ENCODE measurements around the gene SMCR8. TPM values are rescaled to one million over a fixed set of nuclear protein-coding genes. Genes with fewer than 3 reads are reported as not detected.

SMCR8 gene
- total and polyA plus RNA-seq, 2 of the 4 experiments (the other 2 are of a cell fraction): 7.1 to 10.9 TPM

- ChIA-PET POLR2A (ENCODE audit: unreplicated experiment) (no interaction called here), CTCF (no interaction called here)
- intact Hi-C loops (cut with micrococcal nuclease): no loop called here
- Histone ChIP-seq H3K27ac (ENCODE audit: insufficient read depth, low read length) (no peak overlapping the region), H3K56ac (ENCODE audit: extremely low read depth, insufficient read depth, low read length) (no peak overlapping the region), H2AK5ac (ENCODE audit: low read depth, low read length) (no peak overlapping the region), H2BK5ac (ENCODE audit: low read depth, low read length, poor library complexity, severe bottlenecking) (no peak overlapping the region), H3K18ac (ENCODE audit: low read depth, low read length) (no peak overlapping the region), H3K9me1 (ENCODE audit: insufficient read depth, low read length) (peaks cover 9% of the 10 kb centered on the region; the same call in 1 of the 2 replicates), H3K4me3 (ENCODE audit: insufficient read depth, low read depth, low read length) (no peak overlapping the region), H2BK20ac (ENCODE audit: low read depth, low read length) (no peak overlapping the region), H2AFZ (replicated peaks; ENCODE audit: low read length, poor library complexity) (no peak overlapping the region), H3K79me1 (ENCODE audit: low read depth in 1 of 2, low read length in 2 of 2) (peaks cover 7 to 19% of the 10 kb centered on the region in 2 experiments), H3K4me2 (ENCODE audit: low read depth, low read length) (no peak overlapping the region), H4K91ac (ENCODE audit: insufficient read depth, low read depth, low read length) (no peak overlapping the region), H4K20me1 (ENCODE audit: insufficient read depth, low read length) (no peaks in the 10 kb centered on the region; the same call in 1 of the 2 replicates), H2AK9ac (replicated peaks; ENCODE audit: low read depth, low read length, poor library complexity) (no peak overlapping the region), H3K4me1 (ENCODE audit: control insufficient read depth, insufficient read depth, low read length) (peaks cover 6% of the 10 kb centered on the region; the same call in 1 of the 2 replicates), H2BK120ac (ENCODE audit: low read depth, low read length) (no peak overlapping the region), H3K27me3 (ENCODE audit: control insufficient read depth, insufficient read depth, low read length) (no peaks in the 10 kb centered on the region), H3K14ac (replicated peaks; ENCODE audit: low read depth, low read length) (no peak overlapping the region), H2BK15ac (ENCODE audit: low read depth, low read length) (no peak overlapping the region), H3K36me3 (ENCODE audit: control insufficient read depth, insufficient read depth, low read length) (peaks cover 57% of the 10 kb centered on the region), H4K8ac (ENCODE audit: low read depth in 2 of 2, low read length in 2 of 2) (no peak overlapping the region), H3K23ac (ENCODE audit: low read depth, low read length) (no peak overlapping the region), H3K9me3 (ENCODE audit: control insufficient read depth, insufficient read depth, low read length) (no peaks in the 10 kb centered on the region), H3K9ac (ENCODE audit: low read depth, low read length) (no peak overlapping the region), H3K4ac (ENCODE audit: low read depth, low read length) (no peak overlapping the region), H4K5ac (ENCODE audit: low read depth, low read length) (no peak overlapping the region)
- dilution Hi-C loops (cut with HindIII; ENCODE audit: low sequenced_read_pairs, unreplicated experiment): no loop called here
- WGBS, 2 experiments (ENCODE audit: extremely low coverage in 2 of 2, insufficient read length in 1 of 2): no CpG with 5 or more reads among the region's 6 CpGs
- BruUV-seq (replicated peaks): no TSS peak
- TF ChIP-seq NFE2L2 (IDR thresholded peaks at IDR 0.05; ENCODE audit: low read depth, low read length) (no peak), RFX5 (IDR thresholded peaks at IDR 0.05; ENCODE audit: low read depth, low read length) (no peak), POLR2A (IDR thresholded peaks at IDR 0.05; ENCODE audit: low read depth, low read length) (no peak), FOS (IDR thresholded peaks at IDR 0.05; ENCODE audit: low read depth, low read length) (no peak), CEBPB (IDR thresholded peaks at IDR 0.05; ENCODE audit: low read depth, low read length) (no peak), USF2 (IDR thresholded peaks at IDR 0.05; ENCODE audit: low read depth, low read length) (no peak), RAD21 (IDR thresholded peaks at IDR 0.05; ENCODE audit: low read length) (no peak)
- DNase-seq: no peak
- no peak for ATAC-seq (ENCODE audit: low read depth)
- in situ Hi-C loops (cut with MboI; ENCODE audit: low sequenced_read_pairs): no loop called here
Observed at GRCh38 chr17:18281788-18282187, 33.3 kb upstream of the SMCR8 start.

Measured in IMR-90 (cell line).